ENCODE results near the gene CNST.
"Not testable (repeated sequence)": the region's sequence is repeated elsewhere in the genome, so short reads cannot be mapped to it uniquely, and the experiment has no call there.

Gene CNST

GRCh38 chr1:246613096-246613758 lies 47.0 kb downstream of the CNST start:
- no peak for DNase-seq (ENCODE audit: low read depth in 1 of 2, low spot score in 1 of 2)

- no peak for DNase-seq (ENCODE audit: low read depth in 1 of 2, low spot score in 1 of 2)
These were observed 50.9 kb downstream of the CNST start for GRCh38 chr1:246617156-246617555.

- no peak for DNase-seq (ENCODE audit: low read depth in 1 of 2, low spot score in 1 of 2)
These were observed 51.5 kb downstream of the CNST start for GRCh38 chr1:246617768-246618167.

- DNase-seq (ENCODE audit: low read depth in 1 of 2, low spot score in 1 of 2) = no peak
These were observed 52.1 kb downstream of the CNST start for GRCh38 chr1:246618240-246618808.

GRCh38 chr1:246622035-246622652 lies 55.9 kb downstream of the CNST start:
- DNase-seq (ENCODE audit: low read depth in 1 of 2, low spot score in 1 of 2) = no peak

- DNase-seq (ENCODE audit: low read depth in 1 of 2, low spot score in 1 of 2) = no peak
These were observed 57.8 kb downstream of the CNST start for GRCh38 chr1:246624091-246624490.

GRCh38 chr1:246629030-246629429 lies 62.8 kb downstream of the CNST start:
- no peak for DNase-seq (ENCODE audit: low read depth in 1 of 2, low spot score in 1 of 2)

GRCh38 chr1:246629976-246630375 lies 63.7 kb downstream of the CNST start:
- no peak for DNase-seq (ENCODE audit: low read depth in 1 of 2, low spot score in 1 of 2)

GRCh38 chr1:246631426-246631825 lies 65.2 kb downstream of the CNST start:
- DNase-seq (ENCODE audit: low read depth in 1 of 2, low spot score in 1 of 2) = no peak

- DNase-seq (ENCODE audit: low read depth in 1 of 2, low spot score in 1 of 2) = no peak
These were observed 66.3 kb downstream of the CNST start for GRCh38 chr1:246632281-246633168.

GRCh38 chr1:246634659-246635058 lies 68.4 kb downstream of the CNST start:
- not testable (repeated sequence) for DNase-seq (ENCODE audit: low read depth in 1 of 2, low spot score in 1 of 2)

GRCh38 chr1:246638941-246639655 lies 72.8 kb downstream of the CNST start:
- DNase-seq (ENCODE audit: low read depth in 1 of 2, low spot score in 1 of 2) = no peak

- DNase-seq (ENCODE audit: low read depth in 1 of 2, low spot score in 1 of 2) = no peak
These were observed 73.5 kb downstream of the CNST start for GRCh38 chr1:246639732-246640131.

GRCh38 chr1:246640747-246641146 lies 74.5 kb downstream of the CNST start:
- no peak for DNase-seq (ENCODE audit: low read depth in 1 of 2, low spot score in 1 of 2)

- DNase-seq (ENCODE audit: low read depth in 1 of 2, low spot score in 1 of 2) = no peak
These were observed 75.1 kb downstream of the CNST start for GRCh38 chr1:246641394-246641793.

GRCh38 chr1:246642719-246643118 lies 76.5 kb downstream of the CNST start:
- no peak for DNase-seq (ENCODE audit: low read depth in 1 of 2, low spot score in 1 of 2)

GRCh38 chr1:246647113-246647512 lies 80.9 kb downstream of the CNST start:
- DNase-seq (ENCODE audit: low read depth in 1 of 2, low spot score in 1 of 2) = no peak

GRCh38 chr1:246647513-246647912 lies 81.3 kb downstream of the CNST start:
- no peak for DNase-seq (ENCODE audit: low read depth in 1 of 2, low spot score in 1 of 2)

GRCh38 chr1:246651012-246651695 lies 84.9 kb downstream of the CNST start:
- DNase-seq (ENCODE audit: low read depth in 1 of 2, low spot score in 1 of 2) = no peak

- DNase-seq (ENCODE audit: low read depth in 1 of 2, low spot score in 1 of 2) = no peak
These were observed 92.3 kb downstream of the CNST start for GRCh38 chr1:246658567-246658966.
